Measurements from ENCODE around the gene ALPG. TPM values are rescaled to one million over a fixed set of nuclear protein-coding genes. Genes with fewer than 3 reads are reported as not detected.

The ALPG gene
- total RNA-seq, 1 experiment from 2014 or later = not detected

GRCh38 chr2:232455426-232456255 is 49.0 kb downstream of the ALPG start, which contains the start of gene ALPI:
ALPI (plus strand) TSS chr2:232456153; CDS start chr2:232456200, 47 bp downstream.
- DNase-seq = no peak
- Histone ChIP-seq H3K36me3 (no peaks in the 10 kb centered on the region), H3K27me3 (no peaks in the 10 kb centered on the region), H3K4me3 (no peak within 1 kb of the TSS), H3K9me3 (no peaks in the 10 kb centered on the region)

GRCh38 chr2:232456296-232457120 is 49.9 kb downstream of the ALPG start:
- no peaks in the 10 kb centered on the region for H3K9me3 ChIP-seq
- H3K27me3 ChIP-seq = no peaks in the 10 kb centered on the region
- no peak for DNase-seq
- no peak overlapping the region for H3K4me3 ChIP-seq
- no peaks in the 10 kb centered on the region for H3K36me3 ChIP-seq

- no peak for DNase-seq
- no peak overlapping the region for H3K4me3 ChIP-seq
- H3K27me3 ChIP-seq = no peaks in the 10 kb centered on the region
- no peaks in the 10 kb centered on the region for H3K9me3 ChIP-seq
- H3K36me3 ChIP-seq = no peaks in the 10 kb centered on the region
Observed at GRCh38 chr2:232457121-232458011, 50.7 kb downstream of the ALPG start.

- H3K4me3 ChIP-seq = no peak overlapping the region
- H3K9me3 ChIP-seq = no peaks in the 10 kb centered on the region
- DNase-seq = no peak
- no peaks in the 10 kb centered on the region for H3K36me3 ChIP-seq
- no peaks in the 10 kb centered on the region for H3K27me3 ChIP-seq
Observed at GRCh38 chr2:232458051-232458660, 51.5 kb downstream of the ALPG start.

- H3K9me3 ChIP-seq = no peaks in the 10 kb centered on the region
- no peaks in the 10 kb centered on the region for H3K36me3 ChIP-seq
- H3K27me3 ChIP-seq = 0 out of 2 replicates have a peak, but pooled peaks cover 2% of the 10 kb centered on the region
- no peak for DNase-seq
- no peak overlapping the region for H3K4me3 ChIP-seq
Observed at GRCh38 chr2:232458661-232459418, 52.2 kb downstream of the ALPG start.

GRCh38 chr2:232459419-232460035 is 52.9 kb downstream of the ALPG start:
- Histone ChIP-seq H3K27me3 (0 out of 2 replicates have a peak, but pooled peaks cover 2% of the 10 kb centered on the region), H3K9me3 (no peaks in the 10 kb centered on the region), H3K36me3 (no peaks in the 10 kb centered on the region), H3K4me3 (no peak overlapping the region)
- no peak for DNase-seq

GRCh38 chr2:232460171-232460570 is 53.5 kb downstream of the ALPG start:
- Histone ChIP-seq H3K36me3 (no peaks in the 10 kb centered on the region), H3K27me3 (0 out of 2 replicates have a peak, but pooled peaks cover 2% of the 10 kb centered on the region), H3K9me3 (no peaks in the 10 kb centered on the region), H3K4me3 (no peak overlapping the region)
- DNase-seq = no peak

Other genes with a start within 250 kb of the ALPG start
- not detected in 2 replicates for gene ALPP, start 28.1 kb upstream of the ALPG start, total RNA-seq (2014; rRNA removed; shearing (Covaris generic); ENCODE audit: low replicate concordance)
- not detected in 2 replicates for gene ALPI, start 49.3 kb downstream of the ALPG start, total RNA-seq (2014; rRNA removed; shearing (Covaris generic); ENCODE audit: low replicate concordance)
- gene ECEL1, start 81.0 kb downstream of the ALPG start, total RNA-seq (2014; rRNA removed; shearing (Covaris generic); ENCODE audit: low replicate concordance) = not detected in 2 replicates
- not detected in 2 replicates for gene PRSS56, start 113.5 kb downstream of the ALPG start, total RNA-seq (2014; rRNA removed; shearing (Covaris generic); ENCODE audit: low replicate concordance)
- gene CHRND, start 119.3 kb downstream of the ALPG start, total RNA-seq (2014; rRNA removed; shearing (Covaris generic); ENCODE audit: low replicate concordance) = not detected in 2 replicates
- gene CHRNG, start 132.8 kb downstream of the ALPG start, total RNA-seq (2014; rRNA removed; shearing (Covaris generic); ENCODE audit: low replicate concordance) = not detected in 2 replicates
- gene TIGD1, start 143.7 kb downstream of the ALPG start, total RNA-seq (2014; rRNA removed; shearing (Covaris generic); ENCODE audit: low replicate concordance) = 6.7 and 10.0 TPM in 2 replicates
- 96.4 and 110 TPM in 2 replicates for gene EIF4E2, start 143.8 kb downstream of the ALPG start, total RNA-seq (2014; rRNA removed; shearing (Covaris generic); ENCODE audit: low replicate concordance)
- gene EFHD1, start 226.8 kb downstream of the ALPG start, total RNA-seq (2014; rRNA removed; shearing (Covaris generic); ENCODE audit: low replicate concordance) = not detected in 2 replicates